Right lobe of liver (tissue), 4 donors: ENCODE data around the gene SMIM5.

ENCODE experiments used
- CTCF ChIP-seq, 4 donors: fragments of 200-600 bp in 3 of 4; fragments of 450-650 bp in 1 of 4; IDR thresholded peaks; one replicate each; pipeline versions ENCODE4 v1.5.1 to v1.8.0; 2016 to 2022; ENCODE audit warnings: antibody characterized with exemption in 4 of 4, mild to moderate bottlenecking in 2 of 4
- POLR2A ChIP-seq: fragments of 450-650 bp; IDR thresholded peaks from one replicate; pipeline ENCODE4 v1.6.1; 2017; ENCODE audit warnings: antibody characterized with exemption, mild to moderate bottlenecking
- donor health status: DM: no; HTN: no; CAD: no.
- donor health status: DM: no; HTN: no; CAD: no.
- donor health status: DM: no; HTN: yes; CAD: no.

DNA sequence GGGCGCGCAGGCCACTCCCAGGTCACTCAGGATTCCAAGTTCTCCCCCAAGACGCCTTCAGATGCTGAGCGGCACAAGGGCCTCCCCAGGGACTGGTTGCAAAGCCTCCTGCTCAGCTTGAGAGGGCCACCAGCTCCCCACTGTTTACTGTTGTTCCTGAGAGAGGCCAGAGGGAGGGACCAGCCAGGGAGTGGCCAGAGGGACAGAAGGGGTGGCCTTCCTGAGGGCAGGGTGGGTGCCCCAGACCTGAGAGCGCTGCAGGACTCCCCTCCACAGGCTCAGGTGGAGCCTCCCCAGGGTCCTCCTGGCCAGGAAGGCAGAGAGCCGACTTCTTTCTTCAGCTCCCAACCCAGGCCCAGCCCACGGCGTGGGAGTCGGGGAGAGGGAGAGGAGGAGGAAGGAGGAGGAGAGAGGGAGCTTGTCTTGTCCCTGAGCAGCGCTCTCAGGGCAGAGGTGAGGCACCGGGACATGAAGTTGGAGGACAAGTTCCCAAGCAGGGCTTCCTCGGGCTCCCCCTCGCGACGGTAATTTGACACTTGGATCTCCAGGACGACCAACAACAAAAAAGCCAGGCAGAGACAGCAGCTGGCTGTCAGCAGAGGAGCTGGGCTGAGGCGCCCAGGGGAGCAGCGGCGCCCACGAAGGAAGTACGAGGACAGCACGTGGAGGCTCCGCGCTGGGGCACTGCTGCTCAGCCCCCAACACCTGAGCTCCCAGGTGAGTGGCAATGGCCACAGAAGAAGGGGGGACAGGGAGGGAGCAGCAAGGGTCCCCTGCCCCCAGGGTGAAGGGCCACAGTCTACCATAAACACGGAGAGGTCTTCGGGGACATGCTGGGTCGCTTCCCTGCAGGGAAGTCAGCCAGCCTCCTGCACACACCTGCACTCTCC lies 497 bp downstream of the SMIM5 start:
- TF ChIP-seq CTCF (IDR thresholded peaks at IDR 0.05) (peak; percentile 30 to 72 (median 68)), POLR2A (no peak)
